Measurements from ENCODE around the gene TTLL8.

Gene TTLL8

GRCh38 chr22:50051930-50052329 lies 6.2 kb downstream of the TTLL8 start:
- TF ChIP-seq EZH2phosphoT487 (IDR thresholded peaks at IDR 0.05; ENCODE audit: borderline replicate concordance) = no peak
- Histone ChIP-seq H3K9me2 (replicated peaks; ENCODE audit: low read depth, low read length) (no peaks in the 10 kb centered on the region), H3K27me3 (ENCODE audit: insufficient read depth, low read length, poor library complexity, severe bottlenecking) (no peaks in the 10 kb centered on the region)

GRCh38 chr22:50049299-50050195 lies 8.6 kb downstream of the TTLL8 start:
- no peaks in the 10 kb centered on the region for H3K9me2 ChIP-seq (replicated peaks; ENCODE audit: low read depth, low read length)
- H2AFZ ChIP-seq (ENCODE audit: low read length) = no peak overlapping the region
- no peak overlapping the region for H3K4me2 ChIP-seq (ENCODE audit: low read depth, low read length, poor library complexity, severe bottlenecking)
- H3K4me1 ChIP-seq (ENCODE audit: insufficient read depth, low read length, poor library complexity, severe bottlenecking) = peaks cover 7% of the 10 kb centered on the region
- H3K9ac ChIP-seq (ENCODE audit: low read depth, low read length, poor library complexity, severe bottlenecking) = no peak overlapping the region
- H3F3A ChIP-seq (ENCODE audit: low read depth) = no peaks in the 10 kb centered on the region
- H3K36me3 ChIP-seq (ENCODE audit: insufficient read depth, low read length) = no peaks in the 10 kb centered on the region
- no peaks in the 10 kb centered on the region for H4K20me1 ChIP-seq (ENCODE audit: insufficient read depth, low read length, poor library complexity, severe bottlenecking)
- H3K9me3 ChIP-seq (ENCODE audit: insufficient read depth, low read depth, low read length) = no peaks in the 10 kb centered on the region
- TF ChIP-seq EZH2phosphoT487 (IDR thresholded peaks at IDR 0.05; ENCODE audit: borderline replicate concordance) = no peak
- TF ChIP-seq CTCF (conservative IDR thresholded peaks at IDR 0.05; ENCODE audit: low read length) = no peak
- H3K4me3 ChIP-seq (ENCODE audit: low read length, poor library complexity, severe bottlenecking) = no peak overlapping the region
- H3K79me2 ChIP-seq (ENCODE audit: insufficient read depth, low read length) = no peaks in the 10 kb centered on the region
- no peaks in the 10 kb centered on the region for H3K27me3 ChIP-seq (ENCODE audit: insufficient read depth, low read length, poor library complexity, severe bottlenecking)

More at GRCh38 chr22:50051930-50052329, 6.2 kb downstream of the TTLL8 start:
- H3K4me2 ChIP-seq (ENCODE audit: low read depth, low read length, poor library complexity, severe bottlenecking) = no peak overlapping the region
- H2AFZ ChIP-seq (ENCODE audit: low read length) = no peak overlapping the region
- H3F3A ChIP-seq (ENCODE audit: low read depth) = no peaks in the 10 kb centered on the region
- H3K9ac ChIP-seq (ENCODE audit: low read depth, low read length, poor library complexity, severe bottlenecking) = no peak overlapping the region
- H3K9me3 ChIP-seq (ENCODE audit: insufficient read depth, low read depth, low read length) = no peaks in the 10 kb centered on the region
- no peaks in the 10 kb centered on the region for H4K20me1 ChIP-seq (ENCODE audit: insufficient read depth, low read length, poor library complexity, severe bottlenecking)
- no peaks in the 10 kb centered on the region for H3K4me1 ChIP-seq (ENCODE audit: insufficient read depth, low read length, poor library complexity, severe bottlenecking)
- no peaks in the 10 kb centered on the region for H3K36me3 ChIP-seq (ENCODE audit: insufficient read depth, low read length)
- no peak overlapping the region for H3K4me3 ChIP-seq (ENCODE audit: low read length, poor library complexity, severe bottlenecking)
- no peaks in the 10 kb centered on the region for H3K79me2 ChIP-seq (ENCODE audit: insufficient read depth, low read length)

GRCh38 chr22:50048836-50049235 lies 9.3 kb downstream of the TTLL8 start:
- H3K36me3 ChIP-seq (ENCODE audit: insufficient read depth, low read length) = no peaks in the 10 kb centered on the region
- H3K9ac ChIP-seq (ENCODE audit: low read depth, low read length, poor library complexity, severe bottlenecking) = no peak overlapping the region
- no peak overlapping the region for H3K4me2 ChIP-seq (ENCODE audit: low read depth, low read length, poor library complexity, severe bottlenecking)
- H3K27me3 ChIP-seq (ENCODE audit: insufficient read depth, low read length, poor library complexity, severe bottlenecking) = no peaks in the 10 kb centered on the region
- H3K79me2 ChIP-seq (ENCODE audit: insufficient read depth, low read length) = no peaks in the 10 kb centered on the region
- peaks cover 12% of the 10 kb centered on the region for H3K4me1 ChIP-seq (ENCODE audit: insufficient read depth, low read length, poor library complexity, severe bottlenecking)
- H3K4me3 ChIP-seq (ENCODE audit: low read length, poor library complexity, severe bottlenecking) = no peak overlapping the region
- TF ChIP-seq EZH2phosphoT487 (IDR thresholded peaks at IDR 0.05; ENCODE audit: borderline replicate concordance) = no peak
- no peak for TF ChIP-seq CTCF (conservative IDR thresholded peaks at IDR 0.05; ENCODE audit: low read length)
- no peaks in the 10 kb centered on the region for H4K20me1 ChIP-seq (ENCODE audit: insufficient read depth, low read length, poor library complexity, severe bottlenecking)
- no peaks in the 10 kb centered on the region for H3K9me2 ChIP-seq (replicated peaks; ENCODE audit: low read depth, low read length)
- H3F3A ChIP-seq (ENCODE audit: low read depth) = no peaks in the 10 kb centered on the region
- no peak overlapping the region for H2AFZ ChIP-seq (ENCODE audit: low read length)
- no peaks in the 10 kb centered on the region for H3K9me3 ChIP-seq (ENCODE audit: insufficient read depth, low read depth, low read length)

All from Loucy (cell line).